ENCODE results near the gene TEX22. TPM values are rescaled to one million over a fixed set of nuclear protein-coding genes. Genes with fewer than 3 reads are reported as not detected.
A peak's percentile ranks its signal among the peaks of the same experiment; 100 is the strongest.

Gene TEX22
- total and polyA plus RNA-seq, 7 donors = 0.10 to 0.75 (median 0.34) TPM; not detected in 2

GRCh38 chr14:105449276-105450122, 51.2 kb downstream of the TEX22 start:
- Histone ChIP-seq H3K4me1 (peaks cover 6% of the 10 kb centered on the region), H3K9me3 (no peaks in the 10 kb centered on the region), H3K4me3 (no peak overlapping the region), H3K27ac (no peak overlapping the region), H3K27me3 (ENCODE audit: insufficient read depth in 3 of 3, low read length in 2 of 3) (no peaks in the 10 kb centered on the region), H3K36me3 (ENCODE audit: insufficient read depth in 1 of 2, low read depth in 1 of 2) (peaks cover 3 to 45% of the 10 kb centered on the region in 2 donors)
- peak in 1 of 2 donors; percentile 61 for DNase-seq
- 86 to 89% (median 86%) methylated on average over 31 to 47 of the region's 47 CpGs for WGBS, 3 donors
- intact Hi-C loops (cut with DNase I) = loop anchor here (2.0 to 10.0 kb wide), 4 partner anchors 38 to 79 kb away; partner anchors contain the start of genes CRIP1 (in 1 of the 2) and TMEM121 (in 1 of the 2)
- no peak for TF ChIP-seq CTCF (IDR thresholded peaks at IDR 0.05)
- peak in 2 of 4 donors; percentile 4 to 7 for ATAC-seq

GRCh38 chr14:105450123-105450505, 51.8 kb downstream of the TEX22 start:
- no peaks in the 10 kb centered on the region for H3K9me3 ChIP-seq
- no peaks in the 10 kb centered on the region for H3K27me3 ChIP-seq (ENCODE audit: insufficient read depth in 3 of 3, low read length in 2 of 3)
- no peak overlapping the region for H3K27ac ChIP-seq
- DNase-seq (no peak), ATAC-seq (no peak)
- no peak overlapping the region for H3K4me3 ChIP-seq
- H3K36me3 ChIP-seq (ENCODE audit: insufficient read depth in 1 of 2, low read depth in 1 of 2) = peaks cover 3 to 51% of the 10 kb centered on the region in 2 donors
- intact Hi-C loops (cut with DNase I) = no loop called here
- H3K4me1 ChIP-seq = peaks cover 6% of the 10 kb centered on the region
- no peak for TF ChIP-seq CTCF (IDR thresholded peaks at IDR 0.05)
- 86 to 95% (median 92%) methylated on average over 17 to 22 of the region's 22 CpGs for WGBS, 3 donors

- TF ChIP-seq CTCF (IDR thresholded peaks at IDR 0.05) = no peak
- DNase-seq (no peak), ATAC-seq (no peak)
- Histone ChIP-seq H3K4me3 (no peak overlapping the region), H3K36me3 (ENCODE audit: insufficient read depth in 1 of 2, low read depth in 1 of 2) (peaks cover 5 to 60% of the 10 kb centered on the region in 2 donors), H3K9me3 (no peaks in the 10 kb centered on the region), H3K27me3 (ENCODE audit: insufficient read depth in 3 of 3, low read length in 2 of 3) (no peaks in the 10 kb centered on the region), H3K4me1 (peaks cover 6% of the 10 kb centered on the region), H3K27ac (no peak overlapping the region)
- intact Hi-C loops (cut with DNase I) = no loop called here
- WGBS, 3 donors = 83 to 89% (median 87%) methylated on average over 27 to 29 of the region's 29 CpGs
These were observed 52.8 kb downstream of the TEX22 start for GRCh38 chr14:105450864-105451720.

- Histone ChIP-seq H3K4me1 (peaks cover 6% of the 10 kb centered on the region), H3K27me3 (ENCODE audit: insufficient read depth in 3 of 3, low read length in 2 of 3) (no peaks in the 10 kb centered on the region), H3K9me3 (no peaks in the 10 kb centered on the region), H3K4me3 (no peak overlapping the region), H3K27ac (no peak overlapping the region), H3K36me3 (ENCODE audit: insufficient read depth in 1 of 2, low read depth in 1 of 2) (peaks cover 6 to 76% of the 10 kb centered on the region in 2 donors)
- intact Hi-C loops (cut with DNase I) = no loop called here
- ATAC-seq (no peak), DNase-seq (no peak)
- no peak for TF ChIP-seq CTCF (IDR thresholded peaks at IDR 0.05)
- 88 to 90% (median 89%) methylated on average over 9 to 14 of the region's 14 CpGs for WGBS, 3 donors
These were observed 54.6 kb downstream of the TEX22 start for GRCh38 chr14:105452963-105453362.

Data from psoas muscle (tissue), 8 donors.